HEK293 (cell line): ENCODE measurements around the gene ADCY4.

Experiments
- CTCF ChIA-PET: fragments of 350-600 bp; formaldehyde crosslinking; extraction: SDS; loops from one replicate; lab custom pipeline; 2021; ENCODE audit warnings: antibody characterized with exemption; lab: Yijun Ruan, JAX
- POLR2A ChIA-PET: fragments of 300-600 bp; formaldehyde crosslinking; extraction: SDS; loops from one replicate; lab custom pipeline; 2020; ENCODE audit warnings: antibody characterized with exemption, inconsistent platforms; lab: Yijun Ruan, JAX
- H3K27ac ChIP-seq: fragments of 200-500 bp; sonication (Bioruptor generic); 2 replicates; pipeline ENCODE4 v1.5.1; 2014; ENCODE audit warnings: low read depth, low read length, control low read depth, inconsistent platforms; ENCODE audit errors: extremely low read depth
- H3K36me3 ChIP-seq, 2 experiments: fragments of 200-500 bp in 1 of 2; sonication (Bioruptor generic) in 1 of 2; 1 replicate in 1 of 2; 2 replicates in 1 of 2; pipeline ENCODE4 v1.5.1; 2014 to 2017; ENCODE audit warnings: inconsistent platforms in 2 of 2, low read length in 2 of 2; ENCODE audit not compliant: control insufficient read depth in 2 of 2, insufficient read depth in 1 of 2
- H3K4me1 ChIP-seq: fragments of 200-500 bp; sonication (Bioruptor generic); 2 replicates; pipeline ENCODE4 v1.5.1; 2014; ENCODE audit warnings: mild to moderate bottlenecking, low read length, inconsistent platforms; ENCODE audit not compliant: control insufficient read depth, insufficient read depth
- H3K4me3 ChIP-seq: 2 replicates; pipeline ENCODE4 v1.5.1; 2011; ENCODE audit warnings: low read depth, mild to moderate bottlenecking, control low read depth, low read length, moderate library complexity
- H3K9me3 ChIP-seq: fragments of 200-500 bp; sonication (Bioruptor generic); 2 replicates; pipeline ENCODE4 v1.5.1; 2014; ENCODE audit warnings: low read depth, low read length, inconsistent platforms; ENCODE audit not compliant: control insufficient read depth, insufficient read depth
- CTCF ChIP-seq: fragments of 450-650 bp; formaldehyde crosslinking; IDR thresholded peaks from 2 replicates; pipeline ENCODE4 v1.5.1; 2016; ENCODE audit warnings: missing biosample characterization, missing genetic modification characterization
- OSR2 ChIP-seq: fragments of 450-650 bp; formaldehyde crosslinking; IDR thresholded peaks from 2 replicates; pipeline ENCODE4 v1.5.1; 2016; ENCODE audit warnings: missing biosample characterization, missing genetic modification characterization
- PRDM4 ChIP-seq: fragments of 450-650 bp; formaldehyde crosslinking; IDR thresholded peaks from 2 replicates; pipeline ENCODE4 v1.5.1; 2017; ENCODE audit warnings: missing biosample characterization, missing genetic modification characterization
- RBAK ChIP-seq: fragments of 450-650 bp; formaldehyde crosslinking; IDR thresholded peaks from 2 replicates; pipeline ENCODE4 v1.5.1; 2016; ENCODE audit warnings: missing biosample characterization, missing genetic modification characterization
- SP7 ChIP-seq: fragments of 450-650 bp; formaldehyde crosslinking; IDR thresholded peaks from 2 replicates; pipeline ENCODE4 v1.5.1; 2016; ENCODE audit warnings: missing biosample characterization, missing genetic modification characterization
- TSHZ1 ChIP-seq: fragments of 450-650 bp; formaldehyde crosslinking; IDR thresholded peaks from 2 replicates; pipeline ENCODE4 v1.5.1; 2016; ENCODE audit warnings: missing biosample characterization, missing genetic modification characterization, borderline replicate concordance
- ZBTB1 ChIP-seq: fragments of 450-650 bp; formaldehyde crosslinking; IDR thresholded peaks from 2 replicates; pipeline ENCODE4 v1.5.1; 2016; ENCODE audit warnings: missing biosample characterization, missing genetic modification characterization
- ZBTB17 ChIP-seq: fragments of 450-650 bp; formaldehyde crosslinking; IDR thresholded peaks from 2 replicates; pipeline ENCODE4 v1.5.1; 2016; ENCODE audit warnings: missing biosample characterization, missing genetic modification characterization
- ZNF16 ChIP-seq: fragments of 450-650 bp; formaldehyde crosslinking; IDR thresholded peaks from 2 replicates; pipeline ENCODE4 v1.5.1; 2016; ENCODE audit warnings: low read depth, missing biosample characterization, missing genetic modification characterization
- ZNF184 ChIP-seq: fragments of 450-650 bp; IDR thresholded peaks from 2 replicates; pipeline ENCODE4 v1.5.1; 2018; ENCODE audit warnings: missing biosample characterization, mild to moderate bottlenecking, missing genetic modification characterization
- ZNF239 ChIP-seq: fragments of 450-650 bp; formaldehyde crosslinking; IDR thresholded peaks from 2 replicates; pipeline ENCODE4 v1.5.1; 2016; ENCODE audit warnings: missing biosample characterization, missing genetic modification characterization
- ZNF280C ChIP-seq: fragments of 450-650 bp; formaldehyde crosslinking; IDR thresholded peaks from 2 replicates; pipeline ENCODE4 v1.5.1; 2016; ENCODE audit warnings: missing biosample characterization, missing genetic modification characterization
- ZNF501 ChIP-seq: fragments of 450-650 bp; formaldehyde crosslinking; IDR thresholded peaks from 2 replicates; pipeline ENCODE4 v1.5.1; 2016; ENCODE audit warnings: missing biosample characterization, missing genetic modification characterization
- ZNF521 ChIP-seq: fragments of 450-650 bp; formaldehyde crosslinking; IDR thresholded peaks from 2 replicates; pipeline ENCODE4 v1.5.1; 2017; ENCODE audit warnings: missing biosample characterization, mild to moderate bottlenecking, missing genetic modification characterization
- ZNF544 ChIP-seq: fragments of 450-650 bp; formaldehyde crosslinking; IDR thresholded peaks from 2 replicates; pipeline ENCODE4 v1.5.0; 2017; ENCODE audit warnings: missing biosample characterization, missing genetic modification characterization
- ZNF585B ChIP-seq: fragments of 450-650 bp; formaldehyde crosslinking; IDR thresholded peaks from 2 replicates; pipeline ENCODE4 v1.5.1; 2016; ENCODE audit warnings: missing biosample characterization, missing genetic modification characterization
- ZNF791 ChIP-seq: fragments of 450-650 bp; formaldehyde crosslinking; IDR thresholded peaks from 2 replicates; pipeline ENCODE4 v1.5.1; 2016; ENCODE audit warnings: missing biosample characterization, missing genetic modification characterization
- ZSCAN5A ChIP-seq: fragments of 450-650 bp; formaldehyde crosslinking; IDR thresholded peaks from 2 replicates; pipeline ENCODE4 v1.5.1; 2016; ENCODE audit warnings: missing biosample characterization, missing genetic modification characterization

ADCY4 gene

GRCh38 chr14:24378327-24378726 lies 43.5 kb upstream of the ADCY4 start:
- peaks cover 0 to 41% of the 10 kb centered on the region in 2 experiments; a peak in 1 of 3 replicates for H3K36me3 ChIP-seq
- H3K4me3 ChIP-seq, result no peak overlapping the region
- peaks cover 8% of the 10 kb centered on the region for H3K4me1 ChIP-seq
- no peaks in the 10 kb centered on the region for H3K9me3 ChIP-seq
- ChIA-PET CTCF (interaction anchor here (0.8 to 3.0 kb wide), 5 partner anchors 12 to 270 kb away, joined by 3 to 21 read pairs (median 4); partner anchors contain the start of genes CBLN3 and KHNYN), POLR2A (interaction anchor here (0.7 to 1.6 kb wide), 5 partner anchors 14 to 58 kb away, joined by 3 to 4 read pairs (median 3); partner anchors contain the start of genes CBLN3, KHNYN and NYNRIN)
- TF ChIP-seq ZNF521, result no peak
- no peak for TF ChIP-seq ZNF501 (tag by site-specific recombination)
- TF ChIP-seq ZSCAN5A, result no peak
- TF ChIP-seq CTCF (tag by site-specific recombination), result no peak
- no peak for TF ChIP-seq ZNF239
- no peak for TF ChIP-seq RBAK (tag by site-specific recombination)
- TF ChIP-seq ZNF585B, result no peak
- no peak for TF ChIP-seq ZBTB17 (tag by site-specific recombination)
- no peak for TF ChIP-seq ZNF184
- TF ChIP-seq ZNF16 (tag by site-specific recombination), result no peak
- no peak overlapping the region for H3K27ac ChIP-seq

- ChIA-PET POLR2A (interaction anchor here (0.7 to 1.2 kb wide), 6 partner anchors 11 to 267 kb away, joined by 3 to 4 read pairs (median 3); partner anchors contain the start of genes CBLN3, KHNYN and NYNRIN), CTCF (interaction anchor here (0.9 to 1.7 kb wide), 4 partner anchors 12 to 269 kb away, joined by 3 to 7 read pairs (median 4); no protein-coding TSS in a partner anchor)
- Histone ChIP-seq H3K36me3 (peaks cover 0 to 48% of the 10 kb centered on the region in 2 experiments; a peak in 1 of 3 replicates), H3K4me3 (no peak overlapping the region), H3K9me3 (no peaks in the 10 kb centered on the region), H3K27ac (no peak overlapping the region), H3K4me1 (peaks cover 12% of the 10 kb centered on the region)
- peak; percentile 77 for TF ChIP-seq OSR2 (tag by site-specific recombination)
- no peak for TF ChIP-seq PRDM4 (tag by site-specific recombination)
- TF ChIP-seq ZSCAN5A, result no peak
- no peak for TF ChIP-seq TSHZ1 (tag by site-specific recombination)
- TF ChIP-seq ZNF280C (tag by site-specific recombination), result no peak
- no peak for TF ChIP-seq SP7
- TF ChIP-seq ZBTB1 (tag by site-specific recombination), result no peak
- no peak for TF ChIP-seq ZNF791 (tag by site-specific recombination)
- no peak for TF ChIP-seq ZNF544
Measured at GRCh38 chr14:24377657-24378056, 42.8 kb upstream of the ADCY4 start.
